Astrocyte (in vitro differentiated cells and primary cell): ENCODE data around the gene CCSER1.

Source experiments
- CTCF ChIP-seq: IDR thresholded peaks from 2 replicates; pipeline ENCODE4 v1.5.1; 2011; ENCODE audit warnings: low read depth, mild to moderate bottlenecking, inconsistent platforms, low read length, moderate library complexity; ENCODE audit not compliant: insufficient read depth
- EZH2 ChIP-seq: IDR thresholded peaks from 2 replicates; pipeline ENCODE4 v1.6.1; 2012; ENCODE audit warnings: mild to moderate bottlenecking, low read length, inconsistent platforms; ENCODE audit not compliant: insufficient read depth

GRCh38 chr4:90641861-90642599 lies 514.8 kb downstream of the CCSER1 start:
- TF ChIP-seq CTCF (no peak), EZH2 (no peak)
